ENCODE results near the gene USH2A.

The USH2A gene

GRCh38 chr1:215765833-215766232, 657.4 kb downstream of the USH2A start:
- DNase-seq, result no peak

GRCh38 chr1:215761446-215761845, 661.8 kb downstream of the USH2A start:
- DNase-seq, result no peak

- no peak for DNase-seq
These were observed 669.1 kb downstream of the USH2A start for GRCh38 chr1:215754112-215754511.

GRCh38 chr1:215749414-215749813, 673.8 kb downstream of the USH2A start:
- DNase-seq, result no peak

- no peak for DNase-seq
These were observed 674.8 kb downstream of the USH2A start for GRCh38 chr1:215748431-215748830.

- DNase-seq, result no peak
These were observed 678.8 kb downstream of the USH2A start for GRCh38 chr1:215744419-215744818.

GRCh38 chr1:215739025-215739424, 684.2 kb downstream of the USH2A start:
- no peak for DNase-seq

GRCh38 chr1:215731699-215732098, 691.5 kb downstream of the USH2A start:
- no peak for DNase-seq

GRCh38 chr1:215730600-215730999, 692.6 kb downstream of the USH2A start:
- DNase-seq, result no peak

- no peak for DNase-seq
These were observed 695.1 kb downstream of the USH2A start for GRCh38 chr1:215728169-215728568.

- DNase-seq, result no peak
These were observed 703.1 kb downstream of the USH2A start for GRCh38 chr1:215720126-215720525.

GRCh38 chr1:215719552-215719951, 703.7 kb downstream of the USH2A start:
- no peak for DNase-seq

GRCh38 chr1:215718575-215719287, 704.5 kb downstream of the USH2A start:
- DNase-seq, result no peak

- no peak for DNase-seq
These were observed 705.4 kb downstream of the USH2A start for GRCh38 chr1:215717677-215718426.

- no peak for DNase-seq
These were observed 712.4 kb downstream of the USH2A start for GRCh38 chr1:215710899-215711225.

- DNase-seq, result no peak
These were observed 713.0 kb downstream of the USH2A start for GRCh38 chr1:215710036-215710898.

GRCh38 chr1:215704089-215704860, 719.0 kb downstream of the USH2A start:
- no peak for DNase-seq

- DNase-seq, result no peak
These were observed 741.0 kb downstream of the USH2A start for GRCh38 chr1:215682232-215682631.

GRCh38 chr1:215681041-215681440, 742.2 kb downstream of the USH2A start:
- DNase-seq, result no peak

GRCh38 chr1:215679231-215679630, 744.0 kb downstream of the USH2A start:
- DNase-seq, result no peak

GRCh38 chr1:215677112-215677511, 746.1 kb downstream of the USH2A start:
- no peak for DNase-seq

GRCh38 chr1:215673943-215674342, 749.3 kb downstream of the USH2A start:
- no peak for DNase-seq

GRCh38 chr1:215672482-215672881, 750.8 kb downstream of the USH2A start:
- no peak for DNase-seq

All from CD4-positive, alpha-beta T cell treated with Interleukin-4 for 4 hours (primary cell).